Testis (tissue), 2 donors: ENCODE measurements around the gene KCTD1.

Experiments used
- POLR2A ChIP-seq: fragments of 450-650 bp; IDR thresholded peaks from one replicate; pipeline ENCODE4 v1.6.1; 2017; ENCODE audit warnings: antibody characterized with exemption, mild to moderate bottlenecking, moderate library complexity
- TF ChIP-seq, protein P1 (sequence below), 3 experiments: fragments of 450-650 bp in 2 of 3; fragments of 200-600 bp in 1 of 3; sonication (generic) in 1 of 3; IDR thresholded peaks; one replicate each; pipeline ENCODE4 v1.5.1; 2016 to 2019; ENCODE audit warnings: antibody characterized with exemption in 3 of 3, mild to moderate bottlenecking in 2 of 3, moderate library complexity in 1 of 3

DNA sequence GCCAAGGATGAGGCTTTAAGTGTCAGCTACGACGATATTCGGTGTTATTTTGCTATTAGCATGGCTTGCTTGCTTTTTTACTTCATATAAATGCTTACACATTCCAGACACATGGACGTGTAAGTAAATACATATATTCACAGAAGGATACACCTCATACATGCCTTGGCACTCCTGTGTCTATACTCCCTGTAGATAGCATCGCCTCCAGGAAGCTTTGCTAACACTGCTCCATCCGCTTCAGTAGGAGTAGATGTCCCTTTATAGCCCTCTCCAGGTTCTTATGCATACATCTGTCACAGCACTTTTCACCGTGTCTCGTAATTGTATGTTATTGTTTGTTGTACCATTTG lies 27.5 kb upstream of the KCTD1 start:
- TF ChIP-seq, protein P1, sequence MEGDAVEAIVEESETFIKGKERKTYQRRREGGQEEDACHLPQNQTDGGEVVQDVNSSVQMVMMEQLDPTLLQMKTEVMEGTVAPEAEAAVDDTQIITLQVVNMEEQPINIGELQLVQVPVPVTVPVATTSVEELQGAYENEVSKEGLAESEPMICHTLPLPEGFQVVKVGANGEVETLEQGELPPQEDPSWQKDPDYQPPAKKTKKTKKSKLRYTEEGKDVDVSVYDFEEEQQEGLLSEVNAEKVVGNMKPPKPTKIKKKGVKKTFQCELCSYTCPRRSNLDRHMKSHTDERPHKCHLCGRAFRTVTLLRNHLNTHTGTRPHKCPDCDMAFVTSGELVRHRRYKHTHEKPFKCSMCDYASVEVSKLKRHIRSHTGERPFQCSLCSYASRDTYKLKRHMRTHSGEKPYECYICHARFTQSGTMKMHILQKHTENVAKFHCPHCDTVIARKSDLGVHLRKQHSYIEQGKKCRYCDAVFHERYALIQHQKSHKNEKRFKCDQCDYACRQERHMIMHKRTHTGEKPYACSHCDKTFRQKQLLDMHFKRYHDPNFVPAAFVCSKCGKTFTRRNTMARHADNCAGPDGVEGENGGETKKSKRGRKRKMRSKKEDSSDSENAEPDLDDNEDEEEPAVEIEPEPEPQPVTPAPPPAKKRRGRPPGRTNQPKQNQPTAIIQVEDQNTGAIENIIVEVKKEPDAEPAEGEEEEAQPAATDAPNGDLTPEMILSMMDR (IDR thresholded peaks at IDR 0.05), result no peak
- TF ChIP-seq POLR2A, result no peak
